OCI-LY7 (cell line): Measurements from ENCODE around the gene SCD.

Experiments
- CTCF ChIP-seq: fragments of 200-600 bp; sonication (generic); conservative IDR thresholded peaks from 2 replicates; pipeline ENCODE4 v1.5.1; 2014; ENCODE audit warnings: mild to moderate bottlenecking, antibody characterized with exemption, low read length, moderate library complexity, mixed read lengths
- EZH2phosphoT487 ChIP-seq: fragments of 200-600 bp; sonication (generic); IDR thresholded peaks from 2 replicates; pipeline ENCODE4 v1.6.1; 2018; ENCODE audit warnings: low read depth, borderline replicate concordance, mild to moderate bottlenecking, mixed run types, antibody characterized with exemption, low read length, moderate library complexity, mixed read lengths

DNA sequence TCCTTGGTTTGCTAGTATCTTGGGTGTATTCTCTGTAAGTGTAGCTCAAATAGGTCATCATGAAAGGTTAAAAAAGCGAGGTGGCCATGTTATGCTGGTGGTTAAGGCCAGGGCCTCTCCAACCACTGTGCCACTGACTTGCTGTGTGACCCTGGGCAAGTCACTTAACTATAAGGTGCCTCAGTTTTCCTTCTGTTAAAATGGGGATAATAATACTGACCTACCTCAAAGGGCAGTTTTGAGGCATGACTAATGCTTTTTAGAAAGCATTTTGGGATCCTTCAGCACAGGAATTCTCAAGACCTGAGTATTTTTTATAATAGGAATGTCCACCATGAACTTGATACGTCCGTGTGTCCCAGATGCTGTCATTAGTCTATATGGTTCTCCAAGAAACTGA, 17.1 kb downstream of the SCD start:
- no peak for TF ChIP-seq CTCF
- TF ChIP-seq EZH2phosphoT487, result no peak
